Kidney glomerular epithelial cell (primary cell): Measurements from ENCODE around the gene BACH2.
"Not testable (repeated sequence)": the region's sequence is repeated elsewhere in the genome, so short reads cannot be mapped to it uniquely, and the experiment has no call there.

Experiments
- DNase-seq: peaks from one replicate; lab custom pipeline; 2025; lab: John Stamatoyannopoulos, UW

BACH2 gene

GRCh38 chr6:90154755-90155470, 141.7 kb downstream of the BACH2 start:
- DNase-seq, result no peak

- DNase-seq, result no peak
Measured at GRCh38 chr6:90151576-90152422, 144.8 kb downstream of the BACH2 start.

- no peak for DNase-seq
Measured at GRCh38 chr6:90149280-90149679, 147.4 kb downstream of the BACH2 start.

- no peak for DNase-seq
Measured at GRCh38 chr6:90148867-90149266, 147.8 kb downstream of the BACH2 start.

GRCh38 chr6:90146921-90147649, 149.6 kb downstream of the BACH2 start:
- no peak for DNase-seq

GRCh38 chr6:90146024-90146423, 150.6 kb downstream of the BACH2 start:
- no peak for DNase-seq

- DNase-seq, result no peak
Measured at GRCh38 chr6:90144928-90145555, 151.6 kb downstream of the BACH2 start.

- no peak for DNase-seq
Measured at GRCh38 chr6:90144396-90144795, 152.2 kb downstream of the BACH2 start.

GRCh38 chr6:90140683-90141082, 156.0 kb downstream of the BACH2 start:
- no peak for DNase-seq

- DNase-seq, result no peak
Measured at GRCh38 chr6:90139272-90139817, 157.3 kb downstream of the BACH2 start.

- no peak for DNase-seq
Measured at GRCh38 chr6:90136837-90137568, 159.6 kb downstream of the BACH2 start.

- no peak for DNase-seq
Measured at GRCh38 chr6:90136176-90136575, 160.5 kb downstream of the BACH2 start.

- peak; percentile 41 for DNase-seq
Measured at GRCh38 chr6:90135667-90136066, 161.0 kb downstream of the BACH2 start.

GRCh38 chr6:90133664-90134063, 163.0 kb downstream of the BACH2 start:
- DNase-seq, result not testable (repeated sequence)

GRCh38 chr6:90131614-90132423, 164.8 kb downstream of the BACH2 start:
- DNase-seq, result no peak

GRCh38 chr6:90131125-90131524, 165.5 kb downstream of the BACH2 start:
- no peak for DNase-seq

- DNase-seq, result not testable (repeated sequence)
Measured at GRCh38 chr6:90128687-90129086, 168.0 kb downstream of the BACH2 start.

GRCh38 chr6:90127595-90127994, 169.0 kb downstream of the BACH2 start:
- DNase-seq, result no peak

GRCh38 chr6:90126839-90127238, 169.8 kb downstream of the BACH2 start:
- DNase-seq, result no peak

GRCh38 chr6:90126181-90126580, 170.5 kb downstream of the BACH2 start:
- DNase-seq, result no peak
